Cardiac septum (tissue), 1 donor: Measurements from ENCODE around the gene NPAS2. TPM values are rescaled to one million over a fixed set of nuclear protein-coding genes. Genes with fewer than 3 reads are reported as not detected.

Experiments
- DNase-seq: peaks from one replicate; pipeline ENCODE4 v3.0.0-alpha.2; 2020; ENCODE audit warnings: low spot score
- intact Hi-C: fragments of 100-400 bp; cut with DNase I; formaldehyde crosslinking; loops from one replicate; pipeline ENCODE4 v1.14.0; 2022
- total RNA-seq: library from RNA; stranded (reverse); fragmentation: NEBNext Ultra II Directional; extraction: Animal tissue kit (Norgen Biotek cat#: 25700); gene quantifications from one replicate; pipeline ENCODE4 v1.2.1, GENCODE V29; 2021
- donor health status: DM: no; HTN: no; CAD: no.

NPAS2 gene
- total RNA-seq, 1 donor from 2014 or later: 54.0 TPM

DNA sequence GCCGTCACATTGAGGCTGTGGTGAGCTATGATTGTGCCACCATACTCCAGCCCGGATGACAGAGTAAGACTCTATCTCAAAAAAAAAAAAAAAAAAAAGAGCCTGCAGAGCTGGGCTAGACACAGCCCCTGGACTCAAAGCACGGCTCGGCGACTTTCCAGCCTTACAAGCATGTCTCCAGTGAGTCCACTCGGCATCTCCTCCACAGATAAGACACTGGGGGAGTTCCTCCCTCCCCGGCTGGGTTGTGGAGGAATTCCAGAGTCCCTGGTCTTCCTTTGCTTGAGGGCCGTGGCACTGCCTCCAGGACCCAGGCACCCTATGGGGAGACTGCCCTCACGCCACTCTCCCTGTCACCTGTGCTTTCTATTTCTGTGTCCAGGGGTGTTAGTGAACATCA, 151.3 kb downstream of the NPAS2 start:
- no peak for DNase-seq
- intact Hi-C loops: no loop called here

DNA sequence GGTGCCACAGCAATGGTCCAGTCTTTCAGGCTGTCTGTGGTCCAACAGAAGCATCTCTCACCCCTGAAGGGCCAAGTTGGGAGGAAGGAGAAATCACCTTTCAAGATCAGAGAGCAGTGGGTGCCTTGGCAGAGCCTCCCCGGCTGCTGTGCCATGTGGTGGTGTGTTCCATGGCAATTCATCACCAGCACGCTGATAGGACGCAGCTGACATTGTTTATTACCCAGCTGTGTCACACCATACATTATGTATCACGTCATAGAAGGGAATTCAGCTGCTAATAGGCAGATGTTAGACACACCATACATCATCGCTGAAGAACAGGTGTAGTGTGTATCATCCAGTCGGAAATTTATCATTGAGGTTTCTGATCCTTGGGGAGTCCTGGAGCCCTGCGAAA, 152.5 kb downstream of the NPAS2 start:
- intact Hi-C loops: no loop called here
- DNase-seq: no peak

DNA sequence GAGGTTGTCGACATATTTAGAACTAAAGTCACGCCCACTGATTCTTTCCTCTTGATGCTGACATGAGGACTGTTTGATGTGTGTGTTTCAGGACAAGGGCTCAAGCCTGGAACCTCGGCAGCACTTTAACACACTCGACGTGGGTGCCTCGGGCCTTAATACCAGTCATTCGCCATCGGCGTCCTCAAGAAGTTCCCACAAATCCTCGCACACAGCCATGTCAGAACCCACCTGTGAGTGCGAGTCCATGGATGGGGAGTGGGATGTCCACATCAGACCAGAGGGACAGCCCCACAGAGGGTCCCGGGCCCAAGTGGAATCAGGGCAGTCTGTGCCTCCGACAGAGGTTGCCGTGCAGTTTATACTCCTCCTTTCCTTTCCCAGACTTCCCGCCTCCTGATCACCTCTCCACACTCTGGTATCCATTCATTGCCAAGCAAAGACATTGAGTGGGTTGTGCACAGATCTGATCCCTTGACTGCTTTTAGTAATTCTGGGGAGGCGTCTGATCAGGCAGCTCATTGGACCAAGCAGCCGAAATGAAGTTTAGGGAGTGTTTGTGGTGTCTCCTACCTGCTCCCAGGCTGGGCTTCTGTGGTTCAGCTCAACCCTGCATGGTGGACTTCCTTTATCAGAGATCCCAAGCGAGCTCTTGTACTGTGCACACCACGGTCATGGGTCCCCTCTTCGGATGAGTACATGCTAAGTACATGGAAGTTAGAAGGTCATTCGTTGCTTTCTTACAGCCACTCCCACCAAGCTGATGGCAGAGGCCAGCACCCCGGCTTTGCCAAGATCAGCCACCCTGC, 155.0 kb downstream of the NPAS2 start:
- intact Hi-C loops: no loop called here
- DNase-seq: no peak

DNA sequence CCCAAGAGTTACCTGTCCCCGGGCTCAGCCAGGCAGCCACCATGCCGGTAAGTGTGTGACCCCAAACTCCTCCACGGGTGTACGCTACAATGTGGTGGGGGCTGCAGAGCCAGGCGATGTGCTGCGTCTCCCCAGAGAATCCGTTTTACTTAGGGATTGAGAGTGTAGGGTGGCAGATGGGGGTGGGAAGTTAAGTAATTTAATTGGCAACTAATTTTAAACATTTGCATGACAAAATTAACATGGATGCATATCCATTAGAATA, 155.5 kb downstream of the NPAS2 start:
- intact Hi-C loops: no loop called here

DNA sequence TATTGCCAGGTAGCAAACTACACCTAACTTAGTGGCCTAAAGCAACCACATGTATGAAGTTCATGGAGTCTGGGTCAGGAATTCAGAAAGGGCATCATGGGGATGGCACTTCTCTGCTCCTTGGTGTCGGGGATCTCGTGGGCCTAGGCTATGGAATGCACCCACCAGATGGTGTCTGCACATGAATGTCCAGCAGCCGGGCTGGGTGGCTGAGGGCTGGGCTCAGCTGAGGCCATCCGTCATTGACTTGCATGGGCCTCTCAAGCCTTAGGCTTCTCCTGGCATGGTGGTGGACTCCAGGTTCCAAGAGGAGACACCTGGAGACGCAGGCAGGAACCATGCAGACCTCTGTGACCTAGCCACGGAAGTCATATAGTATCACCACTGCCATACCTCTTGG, 156.1 kb downstream of the NPAS2 start:
- intact Hi-C loops: no loop called here
- no peak for DNase-seq

More for the DNA sequence above, 155.5 kb downstream of the NPAS2 start:
- DNase-seq: peak; percentile 49

DNA sequence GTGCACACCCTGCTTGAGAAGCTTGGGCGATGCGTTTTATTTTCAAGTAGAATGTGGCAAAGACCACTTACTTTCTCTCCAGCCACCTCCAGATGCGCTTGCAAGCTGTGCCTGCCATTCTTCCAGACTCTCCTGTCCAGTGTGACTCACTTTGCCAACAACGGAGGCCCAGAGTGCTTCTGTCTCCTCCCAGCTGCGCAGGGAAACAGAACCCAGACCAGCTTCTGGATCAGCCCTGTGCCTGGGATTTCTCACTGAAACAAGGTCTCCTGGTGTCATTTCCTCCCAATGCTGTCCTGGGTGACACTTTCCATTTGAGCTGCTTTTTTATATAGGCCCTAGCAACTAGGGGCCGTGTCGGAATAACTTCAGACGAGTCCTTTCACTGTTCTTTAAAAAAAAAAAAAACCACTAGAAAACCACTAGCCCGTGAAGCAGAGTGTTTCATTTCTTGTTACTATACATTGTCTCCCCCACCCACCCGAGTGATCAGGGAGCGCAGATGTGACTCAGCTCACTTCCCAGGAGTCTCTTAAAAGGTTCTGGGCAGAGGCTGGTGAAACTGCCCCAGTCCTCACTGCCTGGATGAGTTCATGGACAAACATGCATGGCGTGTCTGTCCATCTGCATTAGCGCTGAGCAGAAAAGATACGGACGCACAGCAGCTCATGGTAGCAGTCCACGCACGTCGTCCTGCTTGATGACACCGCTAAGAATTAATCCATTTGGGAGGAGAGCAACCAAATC, 156.9 kb downstream of the NPAS2 start:
- no peak for DNase-seq
- intact Hi-C loops: no loop called here

DNA sequence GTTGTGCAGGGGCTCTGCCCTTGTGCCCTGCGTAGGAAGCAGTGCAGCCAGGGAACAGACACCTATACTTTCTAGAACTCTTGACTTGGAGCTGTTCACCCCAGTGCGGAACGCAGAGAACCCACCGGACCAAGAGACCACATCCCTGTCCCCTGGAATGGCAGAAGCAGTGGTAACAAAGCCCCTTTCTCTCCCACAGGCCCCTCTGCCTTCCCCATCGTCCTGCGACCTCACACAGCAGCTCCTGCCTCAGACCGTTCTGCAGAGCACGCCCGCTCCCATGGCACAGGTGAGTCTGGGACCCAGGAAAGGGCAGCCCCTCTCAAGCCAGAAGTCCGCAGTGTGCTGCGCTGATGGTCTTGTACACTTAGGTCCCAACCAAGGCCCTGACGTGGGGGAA, 157.6 kb downstream of the NPAS2 start:
- intact Hi-C loops: no loop called here
- no peak for DNase-seq

DNA sequence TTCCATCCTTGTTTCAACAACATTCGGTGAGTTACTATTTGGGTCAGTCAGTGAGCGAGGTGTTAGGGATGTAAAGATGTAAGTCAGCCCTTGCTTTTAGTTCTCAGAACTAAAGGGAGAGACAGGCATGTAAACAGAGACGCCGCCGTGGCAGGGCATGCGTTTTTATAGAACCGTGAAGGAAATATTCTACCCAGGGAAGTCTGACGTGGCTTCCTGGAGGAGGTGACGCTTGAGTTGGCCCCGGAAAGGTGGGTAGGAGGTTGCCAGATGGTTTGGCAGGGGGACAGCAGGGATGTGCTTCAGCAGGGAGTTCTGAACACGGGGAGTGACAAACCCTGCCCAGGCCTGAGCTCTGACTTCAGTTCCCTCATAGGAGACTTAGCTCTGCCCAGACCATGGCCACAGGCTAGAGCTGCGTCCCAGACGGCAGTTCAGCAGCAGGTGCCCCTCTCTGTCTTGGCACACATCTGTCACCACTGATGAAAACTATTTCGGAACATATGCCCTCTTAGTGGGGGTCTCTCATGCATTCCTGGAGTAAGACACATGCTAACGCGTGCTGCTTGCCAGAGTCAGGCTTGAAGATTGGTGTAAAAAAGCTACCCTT, 158.7 kb downstream of the NPAS2 start:
- DNase-seq: peak; percentile 41
- intact Hi-C loops: no loop called here

DNA sequence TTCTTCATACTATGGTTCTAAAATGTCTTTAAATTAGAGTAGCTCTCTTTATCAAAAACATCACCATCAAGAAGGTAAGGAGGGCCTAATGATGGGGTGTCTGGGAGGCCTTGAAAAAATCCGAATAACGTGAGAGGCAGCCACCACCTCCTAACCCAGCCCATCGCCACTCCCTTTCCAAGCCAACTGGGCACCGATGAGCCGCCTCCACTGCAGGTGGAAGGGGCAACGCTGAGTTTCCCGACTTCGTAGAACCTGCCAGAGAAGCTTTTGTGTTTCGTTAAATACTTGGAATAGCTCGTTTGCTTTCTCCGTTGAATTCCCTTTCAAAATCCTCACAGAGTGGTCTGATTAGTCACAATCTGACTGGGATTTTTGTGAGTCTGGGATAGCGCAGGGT, 160.1 kb downstream of the NPAS2 start:
- DNase-seq: peak; percentile 12
- intact Hi-C loops: loop anchor here (10.0 kb wide), 1 partner anchor 155 kb away; the partner anchor contains the start of gene NPAS2

DNA sequence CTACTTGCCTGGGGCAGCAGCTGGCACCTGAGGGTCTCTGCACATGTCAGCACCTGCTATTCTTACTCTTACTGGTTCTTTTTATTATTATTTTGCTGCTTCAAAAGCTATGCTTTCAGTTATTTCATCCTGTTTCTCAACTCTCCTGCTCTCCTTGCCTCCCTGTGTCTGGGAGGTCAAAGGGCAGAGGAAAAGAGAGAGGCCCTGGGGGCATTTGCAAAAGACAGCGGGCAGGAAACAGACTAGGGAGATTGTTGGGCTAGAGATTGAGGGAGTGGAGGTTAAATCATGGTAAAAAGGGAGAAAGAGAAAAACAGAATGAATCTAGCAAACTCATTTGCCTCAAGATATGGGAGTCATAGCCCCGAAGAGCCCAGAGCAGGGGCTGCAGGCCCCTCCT, 161.1 kb downstream of the NPAS2 start:
- intact Hi-C loops: loop anchor here (10.0 kb wide), 1 partner anchor 156 kb away; the partner anchor contains the start of gene NPAS2
- DNase-seq: no peak

DNA sequence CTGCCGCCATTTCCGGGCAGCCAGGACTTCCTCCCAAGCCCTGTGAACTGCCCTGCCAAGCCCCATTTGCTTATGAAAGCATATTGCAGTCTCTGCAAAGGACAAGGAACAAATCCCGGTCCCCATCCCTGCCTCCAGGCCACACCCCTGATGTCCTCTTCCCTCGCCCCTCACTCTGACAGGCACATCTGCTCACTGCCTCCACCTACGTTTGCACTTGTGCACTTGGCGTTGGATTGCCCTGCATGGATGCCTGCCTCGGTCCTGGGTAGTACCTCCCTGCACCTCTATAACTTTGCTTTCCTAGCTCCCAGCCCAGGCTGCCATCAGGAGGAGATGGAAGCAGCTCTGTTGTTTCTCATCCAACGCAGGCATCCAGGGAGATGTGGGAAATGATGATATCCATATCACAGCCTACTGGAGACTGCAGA, 162.5 kb downstream of the NPAS2 start:
- intact Hi-C loops: loop anchor here (10.0 kb wide), 1 partner anchor 158 kb away; the partner anchor contains the start of gene NPAS2
- DNase-seq: no peak

DNA sequence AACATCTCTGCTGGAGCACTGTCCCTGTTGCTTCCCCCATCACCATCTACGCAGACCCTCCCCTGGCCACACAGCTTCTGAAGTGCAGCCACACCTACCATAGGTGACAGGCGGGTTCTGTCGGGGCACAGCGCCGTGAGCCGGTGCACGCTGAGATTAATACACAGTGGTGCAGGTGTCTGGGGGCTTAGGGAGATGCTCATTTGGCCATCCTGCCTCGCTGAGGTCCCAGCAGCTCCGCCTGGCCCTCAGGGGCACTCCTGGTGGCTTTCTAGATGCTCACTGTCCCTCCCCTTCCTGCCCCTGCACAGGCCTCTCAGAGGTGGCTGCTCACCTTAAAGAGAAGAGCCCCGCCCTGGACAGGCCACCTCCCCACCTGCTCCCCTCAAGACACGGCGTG, 163.3 kb downstream of the NPAS2 start:
- intact Hi-C loops: loop anchor here (10.0 kb wide), 1 partner anchor 158 kb away; the partner anchor contains the start of gene NPAS2

DNA sequence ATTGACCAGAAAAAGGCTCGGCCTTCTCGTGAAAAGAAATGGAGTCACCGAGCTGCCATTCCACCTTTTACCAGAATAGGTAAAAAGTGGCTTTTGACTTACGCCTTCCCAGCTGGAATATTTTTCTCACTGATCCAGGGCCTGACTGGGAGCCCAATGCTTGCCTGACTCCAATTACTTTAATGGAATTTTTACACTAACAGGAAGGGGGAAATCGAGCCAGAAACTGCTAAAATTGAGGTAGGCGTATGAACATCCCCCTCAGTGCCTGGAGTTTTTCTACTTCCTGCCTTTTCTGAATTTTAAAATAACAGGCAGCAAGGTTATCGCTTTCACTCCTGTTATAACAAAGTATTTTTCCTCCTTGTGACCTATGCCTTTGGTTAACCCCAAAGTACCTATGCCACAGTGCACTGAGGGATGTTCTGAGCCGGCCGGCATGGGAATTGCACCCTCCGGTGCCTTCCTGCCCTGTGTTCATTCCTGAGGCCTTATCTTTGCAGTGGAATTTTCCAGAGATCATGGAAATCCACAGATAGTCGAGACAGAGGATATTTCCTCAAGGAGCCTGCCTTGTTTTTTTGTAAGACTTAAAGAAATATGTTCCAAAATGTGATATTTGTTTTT, 163.9 kb downstream of the NPAS2 start:
- intact Hi-C loops: loop anchor here (10.0 kb wide), 1 partner anchor 159 kb away; the partner anchor contains the start of gene NPAS2
- DNase-seq: no peak

More for the DNA sequence above, 163.3 kb downstream of the NPAS2 start:
- DNase-seq: no peak

DNA sequence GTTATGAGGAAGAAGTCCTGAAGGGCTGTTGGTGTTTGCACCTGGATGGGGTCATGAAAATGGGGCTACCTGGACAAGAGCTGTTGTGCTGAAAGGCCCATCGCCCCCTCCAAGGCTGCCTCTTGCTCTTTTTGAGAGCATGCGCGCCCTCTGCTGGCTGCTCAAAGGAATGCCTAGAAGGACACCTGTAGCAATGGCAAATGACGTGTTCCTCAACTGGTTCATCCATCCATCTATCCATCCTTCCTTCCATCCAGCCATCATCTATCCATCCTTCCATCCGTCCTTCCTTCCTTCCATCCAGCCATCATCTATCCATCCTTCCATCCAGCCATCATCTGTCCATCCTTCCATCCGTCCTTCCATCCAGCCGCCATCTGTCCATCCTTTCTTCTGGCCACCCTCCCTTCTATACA, 165.0 kb downstream of the NPAS2 start:
- intact Hi-C loops: loop anchor here (1.0 to 10.0 kb wide), 3 partner anchors 160 to 375 kb away; partner anchors contain the start of gene NPAS2
- DNase-seq: peak; percentile 86

DNA sequence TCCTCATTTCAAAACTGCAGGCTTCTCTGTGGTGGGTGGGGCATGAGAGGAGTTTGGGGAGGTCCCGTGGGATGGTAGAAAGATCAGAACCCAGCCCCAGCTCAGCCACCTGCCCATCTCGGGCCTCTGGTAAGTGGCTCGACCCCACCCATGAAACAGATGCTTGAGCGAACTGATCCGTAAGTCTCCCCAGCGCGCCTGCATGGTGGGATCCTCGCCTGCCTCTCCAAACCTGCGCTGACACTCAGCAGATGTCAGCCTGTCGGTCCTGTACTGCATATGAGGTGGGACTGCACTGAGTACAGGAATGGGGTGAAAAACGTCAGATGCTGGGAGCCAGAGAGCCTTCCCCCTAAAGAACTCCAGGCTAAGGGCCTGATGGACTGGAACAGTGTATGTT, 166.2 kb downstream of the NPAS2 start:
- intact Hi-C loops: loop anchor here (10.0 kb wide), 1 partner anchor 161 kb away; the partner anchor contains the start of gene NPAS2
- no peak for DNase-seq

DNA sequence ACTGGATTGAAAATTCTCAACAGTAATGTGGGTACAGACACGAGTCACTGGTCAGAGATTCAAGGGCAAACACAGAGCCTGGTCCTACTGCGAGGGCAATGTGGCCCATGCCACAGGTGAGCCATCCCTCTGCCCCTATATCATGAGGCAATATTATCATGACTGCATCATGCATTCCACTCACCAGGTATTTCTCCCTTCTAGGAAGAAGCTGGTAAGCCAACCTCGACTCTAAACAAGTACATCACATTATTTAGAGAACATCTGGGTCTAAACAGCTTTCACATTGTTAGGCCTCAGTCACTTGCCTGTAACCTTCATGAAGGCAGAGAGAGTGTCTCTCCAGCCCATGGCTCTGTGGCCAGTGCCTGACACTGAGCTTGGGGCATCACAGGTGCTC, 167.6 kb downstream of the NPAS2 start:
- intact Hi-C loops: loop anchor here (10.0 kb wide), 1 partner anchor 163 kb away; the partner anchor contains the start of gene NPAS2
- DNase-seq: no peak

DNA sequence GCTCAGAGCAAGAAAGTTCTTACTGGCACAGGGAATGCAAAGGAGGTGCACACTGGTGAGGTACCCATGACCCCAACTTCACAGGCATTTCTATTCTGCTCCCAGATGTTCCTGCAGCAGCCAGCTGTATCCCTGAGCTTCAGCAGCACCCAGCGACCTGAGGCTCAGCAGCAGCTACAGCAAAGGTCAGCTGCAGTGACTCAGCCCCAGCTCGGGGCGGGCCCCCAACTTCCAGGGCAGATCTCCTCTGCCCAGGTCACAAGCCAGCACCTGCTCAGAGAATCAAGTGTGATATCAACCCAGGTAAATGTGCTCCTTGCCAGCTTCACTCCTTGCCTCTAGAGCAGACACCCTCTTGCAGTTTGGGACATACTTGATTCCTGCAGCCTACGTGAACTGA, 168.0 kb downstream of the NPAS2 start:
- no peak for DNase-seq
- intact Hi-C loops: loop anchor here (10.0 kb wide), 1 partner anchor 163 kb away; the partner anchor contains the start of gene NPAS2

DNA sequence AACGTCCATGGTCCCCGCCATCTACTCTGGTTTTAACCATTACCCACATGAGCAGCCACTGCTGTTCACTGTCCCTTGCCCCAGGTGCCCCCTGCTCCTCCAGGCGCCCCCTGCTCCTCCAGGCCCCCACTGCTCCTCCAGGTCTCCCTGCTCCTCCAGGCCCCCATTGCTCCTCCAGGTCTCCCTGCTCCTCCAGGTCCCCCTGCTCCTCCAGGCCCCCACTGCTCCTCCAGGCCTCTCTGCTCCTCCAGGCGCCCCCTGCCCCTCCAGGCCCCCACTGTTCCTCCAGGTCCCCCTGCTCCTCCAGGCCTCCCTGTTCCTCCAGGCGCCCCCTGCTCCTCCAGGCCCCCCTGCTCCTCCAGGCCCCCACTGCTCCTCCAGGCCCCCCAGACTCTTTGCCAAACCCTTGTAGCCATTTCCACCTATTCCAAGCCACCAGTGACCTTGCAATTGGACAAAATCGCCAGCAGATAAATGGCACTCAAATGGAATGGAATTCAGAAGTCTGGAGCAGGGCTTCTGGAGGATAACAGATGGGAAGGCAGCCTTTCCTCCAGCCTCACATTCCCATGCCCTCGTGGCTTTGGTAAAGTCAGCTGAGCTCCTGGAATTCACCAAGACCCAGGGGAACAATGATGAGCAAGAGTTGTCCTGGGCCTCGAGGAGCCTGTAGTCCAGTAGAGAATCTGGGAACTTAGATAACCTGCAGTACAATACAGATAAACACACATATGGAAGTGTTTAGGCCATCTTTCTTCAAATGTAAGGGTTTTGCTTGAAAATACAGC, 168.9 kb downstream of the NPAS2 start:
- no peak for DNase-seq

DNA sequence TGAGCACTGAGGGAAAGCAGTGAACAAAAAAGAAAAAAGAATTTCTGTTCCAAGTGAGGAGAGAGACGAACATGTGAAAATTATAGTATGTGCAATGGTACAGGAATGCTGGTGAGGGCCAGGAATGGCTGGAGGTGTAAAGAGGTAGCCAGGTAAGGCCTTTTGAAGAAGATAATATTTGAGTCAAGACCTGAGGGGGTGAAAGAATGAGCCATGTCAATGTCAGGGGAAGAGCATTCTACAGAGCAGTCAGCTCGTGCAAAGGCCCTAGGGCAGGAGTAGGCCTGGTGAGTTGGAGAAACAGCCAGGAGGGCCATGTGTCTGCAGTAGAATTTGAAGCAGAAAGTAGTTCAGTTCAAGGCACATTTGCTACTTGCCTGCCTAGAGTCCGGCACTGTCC, 169.7 kb downstream of the NPAS2 start:
- intact Hi-C loops: loop anchor here (10.0 kb wide), 1 partner anchor 165 kb away; the partner anchor contains the start of gene NPAS2
- no peak for DNase-seq

More for the DNA sequence above, 168.9 kb downstream of the NPAS2 start:
- intact Hi-C loops: loop anchor here (10.0 kb wide), 1 partner anchor 164 kb away; the partner anchor contains the start of gene NPAS2
